WERI-Rb-1 (cell line): ENCODE results near the gene PLA2G2C.

ENCODE experiments used
- DNase-seq: peaks from one replicate; pipeline ENCODE4 v3.0.0-alpha.2; 2020
- H3K27ac ChIP-seq: fragments of 250-450 bp; sonication (Bioruptor Pico); 2 replicates; pipeline ENCODE4 v1.5.1; 2020; ENCODE audit warnings: mild to moderate bottlenecking, moderate library complexity
- H3K27me3 ChIP-seq: fragments of 250-450 bp; sonication (Bioruptor Pico); 2 replicates; pipeline ENCODE4 v1.5.1; 2021; ENCODE audit warnings: mild to moderate bottlenecking, low read depth, moderate library complexity; ENCODE audit not compliant: insufficient read depth, severe bottlenecking
- H3K36me3 ChIP-seq: fragments of 250-450 bp; sonication (Bioruptor Pico); 2 replicates; pipeline ENCODE4 v1.5.1; 2020; ENCODE audit warnings: mild to moderate bottlenecking, moderate library complexity
- H3K4me3 ChIP-seq: 2 replicates; pipeline ENCODE4 v1.5.1; 2011; ENCODE audit warnings: low read depth, mild to moderate bottlenecking, control low read depth, low read length
- H3K9me3 ChIP-seq: fragments of 250-450 bp; sonication (Bioruptor Pico); 2 replicates; pipeline ENCODE4 v1.5.1; 2021; ENCODE audit warnings: mild to moderate bottlenecking, moderate library complexity; ENCODE audit not compliant: severe bottlenecking
- TF ChIP-seq, protein P1 (sequence below): IDR thresholded peaks from 2 replicates; pipeline ENCODE4 v1.5.1; 2011; ENCODE audit warnings: low read depth, mild to moderate bottlenecking, control low read depth, inconsistent platforms, low read length

Gene PLA2G2C

DNA sequence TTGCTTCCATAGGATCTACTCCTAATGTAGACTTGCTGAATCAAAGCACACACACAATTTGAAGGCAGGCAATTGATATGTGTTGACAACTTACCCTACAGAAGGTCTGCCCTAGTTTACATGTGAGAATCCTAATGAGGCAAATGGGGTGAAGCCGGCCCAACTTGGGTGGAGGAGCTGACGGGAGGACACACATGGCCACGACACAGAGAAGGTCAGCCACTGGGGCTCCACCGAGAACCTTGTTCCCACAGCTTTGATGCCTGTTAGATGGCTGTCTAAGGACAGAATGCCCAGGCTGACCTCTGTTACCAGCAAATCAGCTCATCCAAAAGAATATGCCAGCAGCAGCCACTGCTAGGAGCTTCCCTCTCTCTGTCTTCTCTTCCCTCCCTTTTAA lies 65.5 kb downstream of the PLA2G2C start:
- no peaks in the 10 kb centered on the region for H3K27me3 ChIP-seq
- H3K4me3 ChIP-seq, result no peak overlapping the region
- TF ChIP-seq, protein P1, sequence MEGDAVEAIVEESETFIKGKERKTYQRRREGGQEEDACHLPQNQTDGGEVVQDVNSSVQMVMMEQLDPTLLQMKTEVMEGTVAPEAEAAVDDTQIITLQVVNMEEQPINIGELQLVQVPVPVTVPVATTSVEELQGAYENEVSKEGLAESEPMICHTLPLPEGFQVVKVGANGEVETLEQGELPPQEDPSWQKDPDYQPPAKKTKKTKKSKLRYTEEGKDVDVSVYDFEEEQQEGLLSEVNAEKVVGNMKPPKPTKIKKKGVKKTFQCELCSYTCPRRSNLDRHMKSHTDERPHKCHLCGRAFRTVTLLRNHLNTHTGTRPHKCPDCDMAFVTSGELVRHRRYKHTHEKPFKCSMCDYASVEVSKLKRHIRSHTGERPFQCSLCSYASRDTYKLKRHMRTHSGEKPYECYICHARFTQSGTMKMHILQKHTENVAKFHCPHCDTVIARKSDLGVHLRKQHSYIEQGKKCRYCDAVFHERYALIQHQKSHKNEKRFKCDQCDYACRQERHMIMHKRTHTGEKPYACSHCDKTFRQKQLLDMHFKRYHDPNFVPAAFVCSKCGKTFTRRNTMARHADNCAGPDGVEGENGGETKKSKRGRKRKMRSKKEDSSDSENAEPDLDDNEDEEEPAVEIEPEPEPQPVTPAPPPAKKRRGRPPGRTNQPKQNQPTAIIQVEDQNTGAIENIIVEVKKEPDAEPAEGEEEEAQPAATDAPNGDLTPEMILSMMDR, result no peak
- no peaks in the 10 kb centered on the region for H3K36me3 ChIP-seq
- no peak for DNase-seq
- H3K27ac ChIP-seq, result no peak overlapping the region
- no peaks in the 10 kb centered on the region for H3K9me3 ChIP-seq

DNA sequence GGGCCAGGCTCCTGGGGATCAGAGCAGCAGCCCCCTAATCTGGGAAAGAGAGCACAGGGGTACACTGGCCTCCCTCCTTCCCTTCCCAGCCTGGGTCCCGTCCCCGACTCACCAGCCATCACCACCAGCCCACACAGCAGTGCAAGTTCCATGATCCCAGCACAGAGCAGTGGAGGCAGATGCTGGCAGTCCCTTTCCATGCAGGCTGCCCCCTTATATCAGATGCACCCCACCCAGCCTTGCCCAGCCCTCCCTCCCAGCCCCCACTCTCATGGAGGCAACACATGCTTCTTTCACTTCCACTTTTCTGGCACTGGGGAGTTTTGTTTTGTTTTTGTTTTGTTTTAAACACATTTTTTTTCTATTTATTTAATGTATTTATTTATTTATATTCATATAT lies 67.0 kb downstream of the PLA2G2C start, which contains the start of gene PLA2G2D:
PLA2G2D (minus strand) TSS at position 190 of the 400 bp plus-strand sequence; CDS start at position 152, 38 bp downstream.
- H3K4me3 ChIP-seq, result no peak within 1 kb of the TSS
- DNase-seq, result no peak
- H3K27me3 ChIP-seq, result no peaks in the 10 kb centered on the region
- TF ChIP-seq, protein P1, result no peak
- H3K27ac ChIP-seq, result no peak within 1 kb of the TSS
- no peaks in the 10 kb centered on the region for H3K9me3 ChIP-seq
- H3K36me3 ChIP-seq, result no peaks in the 10 kb centered on the region

DNA sequence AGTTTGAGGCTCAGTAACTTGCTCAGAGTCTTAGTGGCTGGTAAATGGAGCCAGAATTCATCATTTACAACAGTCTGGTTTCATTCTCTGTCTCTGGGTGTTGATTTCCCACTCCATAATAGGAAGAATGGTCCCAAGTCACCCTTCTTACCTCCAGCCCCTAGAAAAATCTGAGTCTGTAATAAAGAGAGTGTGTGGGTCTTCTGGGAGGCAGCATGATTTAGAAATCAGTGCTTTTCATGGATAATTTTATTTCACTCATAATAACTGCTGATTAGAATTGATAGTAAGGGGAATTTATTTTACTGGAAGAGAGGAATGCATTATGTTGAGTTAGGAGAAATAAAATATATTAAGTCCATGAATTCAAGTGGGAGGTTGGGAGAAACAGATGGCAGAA lies 69.1 kb downstream of the PLA2G2C start:
- no peaks in the 10 kb centered on the region for H3K9me3 ChIP-seq
- TF ChIP-seq, protein P1, result no peak
- no peaks in the 10 kb centered on the region for H3K27me3 ChIP-seq
- H3K4me3 ChIP-seq, result no peak overlapping the region
- no peaks in the 10 kb centered on the region for H3K36me3 ChIP-seq
- H3K27ac ChIP-seq, result no peak overlapping the region
- no peak for DNase-seq

GRCh38 chr1:20115916-20116315 lies 70.4 kb downstream of the PLA2G2C start:
- H3K9me3 ChIP-seq, result no peaks in the 10 kb centered on the region

GRCh38 chr1:20115479-20115878 lies 70.8 kb downstream of the PLA2G2C start:
- DNase-seq, result no peak
- TF ChIP-seq, protein P1, result 0 out of 2 replicates have a peak, but pooled peaks have one; percentile 28
- H3K4me3 ChIP-seq, result no peak overlapping the region

More at GRCh38 chr1:20115916-20116315, 70.4 kb downstream of the PLA2G2C start:
- DNase-seq, result no peak
- no peak overlapping the region for H3K27ac ChIP-seq
- TF ChIP-seq, protein P1, result no peak
- H3K4me3 ChIP-seq, result no peak overlapping the region
- H3K27me3 ChIP-seq, result no peaks in the 10 kb centered on the region
- no peaks in the 10 kb centered on the region for H3K36me3 ChIP-seq

GRCh38 chr1:20114021-20114648 lies 72.2 kb downstream of the PLA2G2C start:
- Histone ChIP-seq H3K9me3 (no peaks in the 10 kb centered on the region), H3K36me3 (no peaks in the 10 kb centered on the region), H3K27ac (no peak overlapping the region), H3K4me3 (no peak overlapping the region), H3K27me3 (no peaks in the 10 kb centered on the region)
- DNase-seq, result no peak
- TF ChIP-seq, protein P1, result no peak

More at GRCh38 chr1:20115479-20115878, 70.8 kb downstream of the PLA2G2C start:
- no peaks in the 10 kb centered on the region for H3K36me3 ChIP-seq
- H3K9me3 ChIP-seq, result no peaks in the 10 kb centered on the region
- no peaks in the 10 kb centered on the region for H3K27me3 ChIP-seq
- H3K27ac ChIP-seq, result no peak overlapping the region
